Measurements from ENCODE around the gene AMER1. TPM values are rescaled to one million over a fixed set of nuclear protein-coding genes. Genes with fewer than 3 reads are reported as not detected.

The AMER1 gene
- total and polyA plus RNA-seq, 7 donors, result 1.2 to 7.5 (median 4.3) TPM

- H3K9me3 ChIP-seq, result no peaks in the 10 kb centered on the region
These were observed 17.8 kb downstream of the AMER1 start for GRCh38 chrX:64187762-64188150.

GRCh38 chrX:64186974-64187761 lies 18.3 kb downstream of the AMER1 start:
- DNase-seq, result no peak
- intact Hi-C loops (cut with DNase I), result no loop called here
- H3K9me3 ChIP-seq, result no peaks in the 10 kb centered on the region
- H3K27ac ChIP-seq, result no peak overlapping the region
- H3K4me1 ChIP-seq, result no peaks in the 10 kb centered on the region
- H3K36me3 ChIP-seq, result peaks cover 0 to 17% (median under 1%) of the 10 kb centered on the region in 4 donors
- TF ChIP-seq CTCF (IDR thresholded peaks at IDR 0.05) (no peak), POLR2AphosphoS5 (IDR thresholded peaks at IDR 0.05) (no peak), POLR2A (IDR thresholded peaks at IDR 0.05) (no peak), EP300 (IDR thresholded peaks at IDR 0.05) (no peak)
- H3K27me3 ChIP-seq, result no peaks in the 10 kb centered on the region
- WGBS, 2 donors, result 90 to 100% methylated on average over 1 of the region's 1 CpG
- H3K4me3 ChIP-seq, result no peak overlapping the region

More at GRCh38 chrX:64187762-64188150, 17.8 kb downstream of the AMER1 start:
- no peak overlapping the region for H3K27ac ChIP-seq
- no peak overlapping the region for H3K4me3 ChIP-seq
- TF ChIP-seq POLR2AphosphoS5 (IDR thresholded peaks at IDR 0.05) (no peak), EP300 (IDR thresholded peaks at IDR 0.05) (no peak), POLR2A (IDR thresholded peaks at IDR 0.05) (no peak), CTCF (IDR thresholded peaks at IDR 0.05) (no peak)
- H3K36me3 ChIP-seq, result peaks cover 0 to 23% (median 4%) of the 10 kb centered on the region in 4 donors
- intact Hi-C loops (cut with DNase I), result no loop called here
- H3K27me3 ChIP-seq, result no peaks in the 10 kb centered on the region
- H3K4me1 ChIP-seq, result no peaks in the 10 kb centered on the region
- no peak for DNase-seq

GRCh38 chrX:64184396-64184795 lies 21.1 kb downstream of the AMER1 start:
- Histone ChIP-seq H3K27me3 (no peaks in the 10 kb centered on the region), H3K27ac (no peak overlapping the region), H3K36me3 (no peaks in the 10 kb centered on the region), H3K9me3 (no peaks in the 10 kb centered on the region), H3K4me1 (no peaks in the 10 kb centered on the region), H3K4me3 (no peak overlapping the region)
- 87 to 92% methylated on average over 2 of the region's 2 CpGs for WGBS, 2 donors
- intact Hi-C loops (cut with DNase I), result no loop called here
- no peak for DNase-seq
- TF ChIP-seq EP300 (IDR thresholded peaks at IDR 0.05) (no peak), CTCF (IDR thresholded peaks at IDR 0.05) (no peak), POLR2AphosphoS5 (IDR thresholded peaks at IDR 0.05) (no peak), POLR2A (IDR thresholded peaks at IDR 0.05) (no peak)

- intact Hi-C loops (cut with DNase I), result no loop called here
- Histone ChIP-seq H3K36me3 (no peaks in the 10 kb centered on the region), H3K9me3 (no peaks in the 10 kb centered on the region), H3K27me3 (no peaks in the 10 kb centered on the region), H3K4me3 (no peak overlapping the region), H3K27ac (no peak overlapping the region), H3K4me1 (no peaks in the 10 kb centered on the region)
- 94 to 96% methylated on average over 2 of the region's 2 CpGs for WGBS, 2 donors
- no peak for TF ChIP-seq CTCF (IDR thresholded peaks at IDR 0.05)
- no peak for TF ChIP-seq POLR2A (IDR thresholded peaks at IDR 0.05)
- TF ChIP-seq EP300 (IDR thresholded peaks at IDR 0.05), result no peak
- no peak for TF ChIP-seq POLR2AphosphoS5 (IDR thresholded peaks at IDR 0.05)
- no peak for DNase-seq
These were observed 23.3 kb downstream of the AMER1 start for GRCh38 chrX:64182208-64182607.

- H3K36me3 ChIP-seq, result no peaks in the 10 kb centered on the region
- H3K27me3 ChIP-seq, result no peaks in the 10 kb centered on the region
- H3K27ac ChIP-seq, result no peak overlapping the region
- TF ChIP-seq CTCF (IDR thresholded peaks at IDR 0.05), result no peak
- no peak for TF ChIP-seq POLR2A (IDR thresholded peaks at IDR 0.05)
- no peak for TF ChIP-seq EP300 (IDR thresholded peaks at IDR 0.05)
- no peak for TF ChIP-seq POLR2AphosphoS5 (IDR thresholded peaks at IDR 0.05)
- intact Hi-C loops (cut with DNase I), result no loop called here
- H3K4me3 ChIP-seq, result no peak overlapping the region
- DNase-seq, result no peak
- H3K4me1 ChIP-seq, result no peaks in the 10 kb centered on the region
- no peaks in the 10 kb centered on the region for H3K9me3 ChIP-seq
These were observed 28.6 kb downstream of the AMER1 start for GRCh38 chrX:64176876-64177275.
